Heart right ventricle (tissue), 16 donors: ENCODE measurements around the gene GALNT14. TPM values are rescaled to one million over a fixed set of nuclear protein-coding genes. Genes with fewer than 3 reads are reported as not detected.

Experiments used
- ATAC-seq, 8 donors: fragments of 200-7000 bp; cut with Tn5 transposase; one replicate each; pipeline ENCODE4 v1.9.1; 2020; ENCODE audit warnings: mild to moderate bottlenecking in 8 of 8, moderate library complexity in 8 of 8, moderate number of reproducible peaks in 1 of 8
- DNase-seq, 2 donors: peaks; one replicate each; pipeline ENCODE4 v3.0.0-alpha.2; 2020
- H3K27ac ChIP-seq, 10 donors: fragments of 200-600 bp; sonication (generic) in 2 of 10; one replicate each; pipeline versions ENCODE4 v1.5.0 to v1.8.0; 2020 to 2022; ENCODE audit warnings: mild to moderate bottlenecking in 3 of 10
- H3K27me3 ChIP-seq, 7 donors: fragments of 200-600 bp; one replicate each; pipeline ENCODE4 v1.8.0; 2021 to 2022; ENCODE audit warnings: mild to moderate bottlenecking in 2 of 7
- H3K36me3 ChIP-seq, 9 donors: fragments of 200-600 bp; sonication (generic) in 1 of 9; one replicate each; pipeline versions ENCODE4 v1.5.0 to v1.8.0; 2020 to 2022; ENCODE audit warnings: mild to moderate bottlenecking in 2 of 9
- H3K4me1 ChIP-seq, 9 donors: fragments of 200-600 bp; sonication (generic) in 1 of 9; one replicate each; pipeline versions ENCODE4 v1.5.0 to v1.8.0; 2020 to 2022; ENCODE audit warnings: mild to moderate bottlenecking in 4 of 9
- H3K4me3 ChIP-seq, 10 donors: fragments of 200-600 bp; sonication (generic) in 2 of 10; one replicate each; pipeline versions ENCODE4 v1.5.0 to v1.8.0; 2020 to 2022; ENCODE audit warnings: mild to moderate bottlenecking in 7 of 10, moderate library complexity in 2 of 10
- H3K9me3 ChIP-seq, 11 donors: fragments of 200-600 bp in 10 of 11; sonication (generic) in 2 of 11; one replicate each; pipeline versions ENCODE4 v1.5.0 to v1.8.0; 2013 to 2022; ENCODE audit warnings: mild to moderate bottlenecking in 2 of 11, control low read depth in 1 of 11, moderate library complexity in 1 of 11
- WGBS, 2 donors: extraction: QIAGEN DNeasy Blood & Tissue Kit; methylation state at CpG; one replicate each; pipeline ENCODE4 v1.1.7; 2013; ENCODE audit warnings: inconsistent platforms in 1 of 2; 5-methylcytosine and 5-hydroxymethylcytosine counted together
- intact Hi-C, 10 donors: fragments of 100-400 bp; cut with DNase I; formaldehyde crosslinking; loops; one replicate each; pipeline versions ENCODE4 v1.11.1 to v1.14.2; 2022
- polyA plus RNA-seq, 2 donors: library from polyadenylated mRNA; stranded (reverse); fragments of 200-250 nt; gene quantifications; one replicate each; pipeline ENCODE4 v1.2.3, GENCODE V29; 2013
- total RNA-seq, 10 donors: library from RNA; stranded (reverse); fragmentation: NEBNext Ultra II Directional in 3 of 10; extraction: Animal tissue kit (Norgen Biotek cat#: 25700) in 3 of 10; gene quantifications; one replicate each; pipeline versions ENCODE4 v1.2.1 to v1.2.4, GENCODE V29; 2021 to 2023
- TF ChIP-seq, protein P1 (sequence below), 9 donors: fragments of 200-600 bp; sonication (generic) in 2 of 9; IDR thresholded peaks; one replicate each; pipeline versions ENCODE4 v1.5.0 to v1.8.0; 2021 to 2022; ENCODE audit warnings: antibody characterized with exemption in 9 of 9, mild to moderate bottlenecking in 5 of 9, moderate library complexity in 1 of 9
- donor health status: Arrhythmogenic right ventricular cardiomyopathy.
- donor health status: ischemic (EF 13 %, LVEDD 7.1; RV severe dilation, severe dysfunction).
- donor health status: healthy with polysubstance abuse.
- donor health status: DM: no; HTN: yes; CAD: no.
- donor health status: DM: no; HTN: no; CAD: no.
- donor health status: ischemic (EF 25% LVEDD 6.9; RV normal size, moderate dysfunction).
- donor health status: ischemic (EF 25% LVEDD 5.7; RV mildly dilated, moderate dysfunction).
- donor health status: healthy.
- donor health status: DM: yes; HTN: yes; CAD: no.
- donor health status: Ischemic cardiomyopathy.
- donor health status: ischemic (EF 35%, LVEDD 5.7; RV mildly dilated, moderate dysfunction).
- donor health status: nonischemic (EF 11% LVEDD 7.7; RV severe dilation, severe dysfunction).
- donor health status: DM: yes; HTN: yes; CAD: no.
- donor health status: PGD.
- donor health status: ischemic (EF 29% LVEDD 5.4; RV normal size, mild dysfunction).
- donor health status: nonischemic (EF 23%, LVEDD 6.1; RV moderate dilation, normal function).

The GALNT14 gene
- total and polyA plus RNA-seq, 12 donors, result 0.17 to 1.4 (median 0.63) TPM; not detected in 2

DNA sequence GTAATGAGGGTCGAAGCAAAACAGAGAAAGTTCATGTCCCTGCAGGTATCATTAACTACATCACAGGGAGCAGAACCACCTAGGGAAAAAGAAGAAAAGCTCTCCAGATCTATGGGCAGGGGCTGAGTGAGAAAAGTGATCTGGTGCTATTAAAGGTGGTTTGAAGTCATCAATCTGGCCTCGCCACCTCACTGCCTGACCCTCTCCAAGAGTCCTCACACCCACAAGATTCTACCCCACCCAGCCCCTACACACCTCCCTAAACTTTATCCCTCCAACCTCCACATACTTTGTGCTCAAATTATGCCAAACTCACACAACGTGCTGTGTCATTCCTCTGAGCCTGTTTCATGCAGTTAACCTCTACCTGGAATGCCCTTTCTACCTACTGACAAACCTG, 2.2 kb downstream of the GALNT14 start:
- DNase-seq (no peak), ATAC-seq (no peak)
- H3K27me3 ChIP-seq, result peaks cover 0 to 64% (median 58%) of the 10 kb centered on the region in 7 donors
- 74 to 85% methylated on average over 3 of the region's 3 CpGs for WGBS, 2 donors
- TF ChIP-seq, protein P1, sequence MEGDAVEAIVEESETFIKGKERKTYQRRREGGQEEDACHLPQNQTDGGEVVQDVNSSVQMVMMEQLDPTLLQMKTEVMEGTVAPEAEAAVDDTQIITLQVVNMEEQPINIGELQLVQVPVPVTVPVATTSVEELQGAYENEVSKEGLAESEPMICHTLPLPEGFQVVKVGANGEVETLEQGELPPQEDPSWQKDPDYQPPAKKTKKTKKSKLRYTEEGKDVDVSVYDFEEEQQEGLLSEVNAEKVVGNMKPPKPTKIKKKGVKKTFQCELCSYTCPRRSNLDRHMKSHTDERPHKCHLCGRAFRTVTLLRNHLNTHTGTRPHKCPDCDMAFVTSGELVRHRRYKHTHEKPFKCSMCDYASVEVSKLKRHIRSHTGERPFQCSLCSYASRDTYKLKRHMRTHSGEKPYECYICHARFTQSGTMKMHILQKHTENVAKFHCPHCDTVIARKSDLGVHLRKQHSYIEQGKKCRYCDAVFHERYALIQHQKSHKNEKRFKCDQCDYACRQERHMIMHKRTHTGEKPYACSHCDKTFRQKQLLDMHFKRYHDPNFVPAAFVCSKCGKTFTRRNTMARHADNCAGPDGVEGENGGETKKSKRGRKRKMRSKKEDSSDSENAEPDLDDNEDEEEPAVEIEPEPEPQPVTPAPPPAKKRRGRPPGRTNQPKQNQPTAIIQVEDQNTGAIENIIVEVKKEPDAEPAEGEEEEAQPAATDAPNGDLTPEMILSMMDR (IDR thresholded peaks at IDR 0.05), result no peak
- H3K9me3 ChIP-seq, result no peaks in the 10 kb centered on the region
- H3K4me1 ChIP-seq, result peaks cover 0 to 24% (median 19%) of the 10 kb centered on the region in 9 donors
- H3K36me3 ChIP-seq, result no peaks in the 10 kb centered on the region
- intact Hi-C loops, result no loop called here
- no peak overlapping the region for H3K27ac ChIP-seq
- no peak overlapping the region for H3K4me3 ChIP-seq

DNA sequence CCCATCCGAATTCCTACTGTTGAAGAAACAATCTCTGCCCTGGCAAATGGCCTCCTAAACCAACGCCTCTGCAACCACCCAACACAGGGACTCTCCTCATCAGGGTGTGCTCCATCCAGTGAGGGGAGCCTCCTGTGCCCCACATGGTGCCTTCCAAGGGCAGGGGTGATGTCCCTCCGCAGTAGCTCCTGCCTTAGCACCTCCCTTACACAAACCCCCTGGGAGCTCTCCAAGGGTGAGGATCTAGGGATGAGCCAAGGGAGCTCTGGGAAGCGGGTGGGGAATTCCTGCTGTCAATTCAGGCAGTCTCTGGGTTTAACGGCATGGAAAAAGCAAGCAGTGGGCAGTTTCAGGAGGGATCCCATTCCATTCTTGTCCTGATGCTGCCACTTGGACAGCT, 3.8 kb downstream of the GALNT14 start:
- Histone ChIP-seq H3K36me3 (no peaks in the 10 kb centered on the region), H3K27me3 (peaks cover 0 to 63% (median 46%) of the 10 kb centered on the region in 7 donors), H3K9me3 (no peaks in the 10 kb centered on the region), H3K27ac (no peak overlapping the region), H3K4me1 (peaks cover 0 to 26% (median 22%) of the 10 kb centered on the region in 9 donors), H3K4me3 (no peak overlapping the region)
- 88 to 89% methylated on average over 5 of the region's 5 CpGs for WGBS, 2 donors
- ATAC-seq, result no peak
- intact Hi-C loops, result no loop called here
- TF ChIP-seq, protein P1 (IDR thresholded peaks at IDR 0.05), result no peak
- no peak for DNase-seq

DNA sequence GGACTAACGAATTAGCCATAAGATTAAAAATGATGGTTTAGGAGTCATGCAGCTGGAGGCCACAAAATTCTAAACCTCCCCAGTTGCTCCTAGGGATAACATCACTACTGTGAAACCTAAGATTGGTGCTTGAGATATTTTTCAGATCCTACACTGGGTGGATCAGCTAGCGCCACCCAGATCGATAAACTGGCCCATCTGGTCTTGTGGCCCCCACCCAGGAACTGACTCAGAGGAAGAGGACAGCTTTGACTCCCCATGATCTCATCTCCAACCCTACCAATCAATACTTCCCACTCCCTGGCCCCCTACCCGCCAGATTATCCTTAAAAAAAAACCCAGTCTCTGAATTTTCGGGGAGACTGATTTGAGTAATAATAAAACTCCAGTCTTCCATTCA, 5.5 kb downstream of the GALNT14 start:
- Histone ChIP-seq H3K27me3 (peaks cover 0 to 49% (median 33%) of the 10 kb centered on the region in 7 donors), H3K9me3 (no peaks in the 10 kb centered on the region), H3K36me3 (no peaks in the 10 kb centered on the region), H3K4me1 (peaks cover 0 to 14% (median 9%) of the 10 kb centered on the region in 9 donors), H3K4me3 (no peak overlapping the region), H3K27ac (no peak overlapping the region)
- 88 to 91% methylated on average over 5 of the region's 5 CpGs for WGBS, 2 donors
- TF ChIP-seq, protein P1 (IDR thresholded peaks at IDR 0.05), result no peak
- intact Hi-C loops, result no loop called here
- ATAC-seq, result no peak
- DNase-seq, result no peak

- WGBS, 2 donors, result 51 to 73% methylated on average over 4 of the region's 4 CpGs
- intact Hi-C loops, result no loop called here
- H3K27me3 ChIP-seq, result peaks cover 0 to 40% (median 24%) of the 10 kb centered on the region in 7 donors
- ATAC-seq (no peak), DNase-seq (no peak)
- no peak overlapping the region for H3K4me3 ChIP-seq
- no peaks in the 10 kb centered on the region for H3K9me3 ChIP-seq
- TF ChIP-seq, protein P1 (IDR thresholded peaks at IDR 0.05), result no peak
- peaks cover 0 to 4% (median 1%) of the 10 kb centered on the region in 9 donors for H3K4me1 ChIP-seq
- no peaks in the 10 kb centered on the region for H3K36me3 ChIP-seq
- H3K27ac ChIP-seq, result no peak overlapping the region
Measured at GRCh38 chr2:31131871-31132270, 6.4 kb downstream of the GALNT14 start.
